Activated CD4-positive, alpha-beta T cell treated with anti-CD3 and anti-CD28 coated beads for 24 hours (primary cell): ENCODE data around the gene TMEM131L.
"Not testable (repeated sequence)": the region's sequence is repeated elsewhere in the genome, so short reads cannot be mapped to it uniquely, and the experiment has no call there.

Experiments
- DNase-seq, 2 donors: peaks; one replicate each; pipeline ENCODE4 v3.0.0-alpha.2; 2020; ENCODE audit warnings: low read depth in 2 of 2

Gene TMEM131L

DNA sequence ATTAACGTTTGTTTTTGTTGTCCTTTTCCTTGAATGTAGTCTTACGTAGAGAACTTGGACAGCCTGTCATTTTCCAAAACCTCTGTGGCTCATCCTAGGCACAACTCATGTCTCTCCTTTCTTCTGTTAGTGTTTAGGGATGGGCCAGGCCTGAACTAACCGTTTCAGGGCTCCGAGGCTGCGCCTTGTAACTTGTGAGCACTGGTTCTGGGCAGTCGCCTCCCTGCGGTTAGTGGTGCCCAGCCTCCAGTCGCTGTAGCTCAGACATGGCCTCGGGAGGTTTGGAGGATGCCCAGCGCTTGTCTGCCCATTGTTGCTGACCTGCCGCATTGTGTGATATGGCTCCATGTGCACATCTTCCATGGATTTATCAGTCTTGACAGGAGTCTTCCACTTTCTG is 32.8 kb downstream of the TMEM131L start:
- DNase-seq = no peak

DNA sequence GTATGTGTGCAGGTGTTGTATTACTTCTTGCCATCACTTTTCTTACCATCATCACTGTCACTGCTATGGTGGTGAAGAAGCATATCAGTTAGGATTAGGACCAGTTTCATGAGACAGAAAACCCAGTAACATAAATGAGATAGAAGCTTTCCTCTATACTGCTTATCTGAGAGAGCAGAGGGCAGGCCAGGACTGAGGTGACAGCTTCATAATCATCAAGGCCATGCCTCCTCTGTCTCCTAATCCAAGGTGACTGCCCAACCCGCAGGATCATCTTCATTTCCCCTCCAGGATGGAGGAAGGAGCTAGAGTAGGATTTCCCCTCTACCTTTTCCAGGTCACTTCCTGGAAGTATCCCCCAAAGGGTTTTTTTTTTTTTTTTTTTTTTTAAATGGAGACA is 35.4 kb downstream of the TMEM131L start:
- DNase-seq = no peak

DNA sequence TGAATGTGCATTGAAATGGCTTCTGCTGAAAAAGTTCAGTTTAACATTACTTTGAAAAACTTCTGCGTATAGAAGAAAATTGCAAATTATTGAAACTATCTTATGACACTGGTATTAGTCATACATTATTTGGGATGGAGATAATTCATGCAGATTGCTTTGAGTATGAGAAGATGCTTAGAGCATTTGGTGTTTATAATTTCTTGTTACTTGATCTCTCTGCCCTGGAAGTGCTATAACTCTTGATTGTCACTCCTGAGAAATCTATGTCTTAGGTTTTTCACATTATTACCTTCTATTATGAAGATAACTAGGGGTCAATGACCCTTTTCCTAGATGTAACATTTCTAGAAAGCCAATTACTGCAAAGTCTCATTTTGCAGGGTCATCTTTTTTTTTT is 36.4 kb downstream of the TMEM131L start:
- DNase-seq = no peak

DNA sequence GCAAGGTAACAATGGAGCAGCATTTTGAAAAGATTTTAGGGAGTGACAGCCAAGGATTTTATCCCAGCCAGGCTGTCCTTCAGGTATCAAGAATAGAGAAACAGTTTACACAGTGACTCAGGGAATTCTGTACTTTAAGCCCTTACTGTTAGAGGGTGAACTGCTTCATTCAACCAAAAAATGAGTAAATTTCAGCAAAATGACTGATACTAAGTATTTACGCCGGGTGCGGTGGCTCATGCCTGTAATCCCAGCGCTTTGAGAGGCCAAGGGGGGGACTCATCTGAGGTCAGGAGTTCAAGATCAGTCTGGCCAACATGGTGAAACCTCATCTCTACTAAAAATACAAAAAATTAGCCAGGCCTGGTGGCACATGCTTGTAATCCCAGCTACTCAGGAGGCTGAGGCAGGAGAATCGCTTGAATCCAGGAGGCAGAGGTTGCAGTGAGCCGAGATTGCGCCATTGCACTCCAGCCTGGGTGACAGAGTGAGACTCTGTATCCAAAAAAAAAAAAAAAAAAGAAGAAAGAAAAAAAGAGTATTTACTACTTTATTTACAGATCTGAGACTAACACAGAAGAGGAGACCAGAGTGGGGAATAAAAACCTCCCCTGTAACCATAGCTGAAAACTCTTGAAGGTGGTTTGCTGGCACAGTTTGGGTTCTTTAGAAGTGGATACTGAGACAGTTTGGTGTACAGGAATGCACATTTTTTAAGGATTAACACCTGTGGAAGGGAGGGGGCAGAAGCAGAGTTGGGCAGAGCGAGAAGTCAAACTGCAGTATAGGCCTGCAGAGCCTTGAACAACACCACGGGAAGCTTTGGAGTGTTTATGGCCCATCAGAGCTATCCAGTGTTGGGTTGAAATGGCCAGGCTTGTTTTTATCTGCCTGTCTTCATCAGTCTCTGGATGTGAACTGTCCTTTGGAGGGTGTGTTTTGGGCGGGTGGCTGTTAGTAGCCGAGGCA is 40.5 kb downstream of the TMEM131L start:
- no peak for DNase-seq

DNA sequence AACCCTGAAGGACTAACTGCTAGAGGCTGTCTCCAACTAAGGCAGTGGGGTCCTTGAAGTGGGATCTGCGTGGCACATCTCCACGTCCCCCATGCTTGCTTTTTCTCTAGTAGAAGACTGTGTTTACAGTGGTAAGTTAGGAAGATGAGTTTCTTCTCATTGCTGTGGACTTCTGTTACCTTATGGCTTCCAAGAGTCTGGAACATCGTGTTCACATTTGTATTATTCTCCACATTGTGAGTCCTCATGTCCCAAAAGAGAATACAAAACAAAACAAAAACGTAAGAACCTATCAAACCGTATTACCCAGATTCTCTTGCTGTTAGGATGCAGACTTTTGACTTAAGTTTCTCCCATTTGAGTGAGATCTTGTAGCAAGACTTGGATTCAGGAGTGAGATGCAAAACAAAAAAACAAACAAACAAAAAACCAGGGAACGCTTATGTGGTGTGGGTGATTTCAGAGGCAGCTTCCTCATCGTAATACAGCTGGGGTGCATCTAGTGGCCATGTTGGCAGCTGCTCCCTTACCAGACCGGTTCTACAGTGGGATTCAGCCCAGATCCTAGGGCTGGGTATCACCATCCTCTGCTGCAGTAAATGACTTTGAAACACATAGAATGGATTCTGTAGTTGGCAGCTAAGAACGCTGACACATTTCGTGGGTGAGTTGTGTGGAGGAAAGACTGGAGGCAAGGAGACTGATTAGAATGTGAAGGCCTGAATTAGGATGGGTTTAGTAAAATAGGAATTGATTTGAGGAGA is 41.3 kb downstream of the TMEM131L start:
- no peak for DNase-seq

DNA sequence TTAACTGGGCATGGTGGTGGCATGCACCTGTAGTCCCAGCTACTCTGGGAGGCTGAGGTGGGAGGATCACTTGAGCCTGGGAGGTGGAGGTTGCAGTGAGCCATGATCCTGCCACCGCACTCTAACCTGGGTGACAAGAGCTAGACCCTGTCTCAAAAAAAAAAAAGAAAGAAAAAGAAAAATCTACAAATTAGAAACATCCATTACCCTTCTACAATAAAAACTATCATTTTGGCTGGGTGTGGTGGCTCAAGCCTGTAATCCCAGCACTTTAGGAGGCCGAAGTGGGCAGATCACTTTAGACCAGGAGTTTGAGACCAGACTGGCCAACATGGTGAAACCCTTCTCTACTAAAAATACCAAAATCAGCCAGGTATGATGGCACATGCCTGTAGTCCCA is 43.1 kb downstream of the TMEM131L start:
- DNase-seq = not testable (repeated sequence)

DNA sequence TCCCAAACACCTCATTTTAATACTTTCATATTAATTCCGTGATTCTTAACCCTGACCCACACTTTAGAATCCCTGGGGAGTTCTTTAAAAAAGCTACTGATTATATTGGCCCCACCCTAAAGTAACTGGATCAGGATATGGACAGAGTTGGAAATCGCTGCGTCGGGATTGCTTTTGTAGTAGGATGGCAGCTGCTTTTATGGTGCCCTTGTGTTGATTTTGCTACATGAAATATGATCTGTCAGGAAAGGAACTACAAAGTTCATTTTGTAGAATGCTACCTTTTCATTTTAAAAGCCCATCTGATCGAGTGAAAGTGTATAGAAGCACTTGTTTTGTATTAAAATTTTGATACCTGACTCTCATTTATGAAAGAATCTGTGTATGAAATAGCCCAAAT is 43.6 kb downstream of the TMEM131L start:
- no peak for DNase-seq

DNA sequence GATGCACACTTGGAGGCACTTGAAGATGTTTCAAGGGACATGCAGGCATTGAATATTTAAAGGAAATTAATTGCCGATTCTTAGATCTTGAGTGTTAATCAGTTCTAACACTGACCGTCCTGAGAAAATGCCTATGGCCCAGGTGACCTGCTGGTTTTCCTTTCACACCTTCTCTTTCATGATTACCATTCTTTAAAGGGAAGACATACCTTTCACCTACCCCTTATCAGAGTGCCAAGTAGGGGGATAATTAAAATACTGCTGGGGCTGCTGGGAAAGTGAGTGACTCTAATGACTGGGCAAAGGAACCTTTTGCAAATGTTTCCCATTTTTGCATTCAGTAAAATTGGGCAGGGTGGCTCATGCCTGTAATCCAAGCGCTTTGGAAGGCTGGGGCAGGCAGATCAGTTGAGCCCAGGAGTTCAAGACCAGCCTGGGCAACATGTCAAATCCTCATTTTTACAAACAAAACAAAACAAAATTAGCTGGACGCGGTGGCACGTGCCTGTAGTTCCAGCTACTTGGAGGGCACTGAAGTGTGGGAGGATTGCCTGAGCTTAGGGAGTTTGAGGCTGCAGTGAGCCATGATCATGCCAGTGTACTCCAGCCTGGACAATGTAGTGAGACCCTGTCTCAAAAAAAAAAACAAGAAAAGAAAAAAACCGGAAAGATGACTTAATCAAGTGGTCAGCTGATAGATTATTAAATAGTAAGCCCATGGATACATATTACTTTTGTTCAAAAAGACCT is 44.3 kb downstream of the TMEM131L start:
- no peak for DNase-seq

DNA sequence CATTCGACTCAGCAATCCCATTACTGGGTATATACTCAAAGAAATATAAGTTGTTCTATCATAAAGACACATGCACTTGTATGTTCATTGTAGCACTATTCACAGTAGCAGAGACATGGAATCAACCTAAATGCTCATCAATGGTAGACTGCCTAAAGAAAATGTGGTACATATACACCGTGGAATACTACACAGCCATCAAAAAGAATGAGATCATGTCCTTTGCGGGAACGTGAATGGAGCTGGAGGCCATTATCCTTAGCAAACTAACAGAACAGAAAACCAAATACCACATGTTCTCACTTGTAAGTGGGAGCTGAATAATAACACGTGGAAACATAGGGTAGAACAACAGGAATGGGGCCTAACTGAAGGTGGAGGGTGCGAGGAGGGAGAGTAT is 44.9 kb downstream of the TMEM131L start:
- no peak for DNase-seq

DNA sequence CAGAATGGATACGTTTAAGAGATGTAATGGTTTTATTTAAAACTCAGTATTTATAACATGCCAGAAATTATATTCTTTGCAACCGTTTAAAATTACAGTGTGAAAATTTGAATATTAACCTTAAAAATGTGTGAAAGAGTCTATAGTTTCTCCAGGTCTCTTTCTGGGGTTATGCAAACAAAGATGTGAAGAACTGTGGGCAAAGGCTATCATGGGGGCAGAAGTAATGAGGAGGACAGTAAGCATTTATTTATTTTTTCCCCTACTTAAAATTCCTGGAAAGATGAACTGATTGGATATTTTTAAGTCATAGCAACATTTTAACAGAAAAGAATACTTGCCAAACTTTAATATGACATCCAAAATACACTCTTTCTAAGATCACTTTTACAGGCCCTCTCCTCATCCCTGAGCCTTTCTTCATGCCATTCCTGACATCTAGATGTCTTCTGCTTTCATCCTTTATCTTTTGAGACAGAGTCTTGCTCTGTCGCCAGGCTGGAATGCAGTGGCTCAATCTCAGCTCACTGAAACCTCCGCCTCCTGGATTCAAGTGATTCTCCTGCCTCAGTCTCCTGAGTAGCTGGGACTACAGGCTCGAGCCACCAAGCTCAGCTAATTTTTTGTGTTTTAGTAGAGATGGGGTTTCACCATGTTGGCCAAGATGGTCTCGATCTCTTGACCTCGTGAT is 46.1 kb downstream of the TMEM131L start:
- no peak for DNase-seq

DNA sequence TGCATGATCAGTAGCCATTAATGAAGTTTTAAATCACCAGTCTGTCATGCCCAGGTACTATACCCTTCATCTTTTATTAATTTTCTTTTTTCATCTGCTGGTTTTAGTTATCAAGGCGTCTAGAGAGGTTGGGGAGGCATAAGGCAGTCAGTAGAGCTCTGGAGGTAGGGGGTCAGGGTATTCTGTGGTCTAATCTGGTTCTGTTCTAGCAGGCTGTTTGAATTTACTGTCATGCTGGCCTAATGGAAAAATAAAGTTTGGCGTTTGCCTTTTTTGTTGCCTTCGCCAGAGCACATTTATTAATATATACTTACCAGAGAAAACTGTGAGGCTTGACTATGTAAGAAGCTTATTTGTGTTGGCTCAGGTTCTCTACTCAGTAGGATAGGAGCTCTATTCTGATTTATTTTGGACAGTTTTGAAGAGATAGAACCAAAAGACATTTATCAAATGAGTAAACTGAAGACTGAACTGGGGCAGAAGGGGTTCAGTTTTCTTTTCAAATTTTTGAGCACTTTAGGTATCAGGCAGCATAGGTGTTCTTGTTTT is 46.9 kb downstream of the TMEM131L start:
- DNase-seq = no peak

DNA sequence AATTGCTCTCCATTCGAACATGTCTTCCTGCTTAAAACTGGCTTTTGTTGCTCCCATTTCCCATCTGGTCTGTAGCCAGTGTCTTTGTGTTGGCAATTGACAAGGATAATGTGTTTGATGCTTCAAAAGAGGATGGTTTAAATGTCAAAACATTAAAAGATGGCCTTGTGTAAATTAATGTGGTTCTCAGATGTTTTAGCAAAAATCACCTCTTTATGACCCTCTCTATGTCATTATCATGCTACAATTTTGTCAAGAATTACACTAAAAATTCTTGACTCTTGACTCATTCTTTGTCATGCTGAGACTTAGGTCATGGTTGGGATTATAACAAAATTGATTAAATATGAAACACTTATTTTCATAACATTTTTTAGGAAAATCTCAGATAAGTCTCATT is 47.4 kb downstream of the TMEM131L start:
- DNase-seq = no peak

DNA sequence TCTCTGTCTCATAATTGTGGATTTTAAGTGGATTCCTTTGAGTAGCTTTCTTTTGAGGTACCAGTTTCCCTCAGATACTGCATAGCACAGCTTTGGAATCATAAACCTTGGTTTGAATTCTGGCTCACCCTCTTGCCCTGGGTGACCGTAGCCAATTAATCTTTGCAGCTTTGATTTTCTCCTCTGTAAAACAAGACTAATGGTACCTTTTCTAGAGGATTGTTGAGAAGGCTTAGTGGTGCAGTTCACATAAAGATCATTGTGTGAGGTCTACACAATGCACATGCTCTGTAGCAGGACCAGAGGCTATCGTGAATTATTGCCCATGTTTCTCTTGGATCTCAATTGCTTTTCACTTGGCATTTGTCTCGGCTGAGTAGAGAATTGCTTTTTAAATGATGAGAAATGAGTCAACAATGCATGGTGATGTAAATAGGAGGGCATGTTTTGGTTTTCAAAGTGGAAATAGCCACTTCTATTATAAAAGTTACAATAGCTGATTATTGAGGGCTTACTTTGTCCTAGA is 47.9 kb downstream of the TMEM131L start:
- DNase-seq = no peak

DNA sequence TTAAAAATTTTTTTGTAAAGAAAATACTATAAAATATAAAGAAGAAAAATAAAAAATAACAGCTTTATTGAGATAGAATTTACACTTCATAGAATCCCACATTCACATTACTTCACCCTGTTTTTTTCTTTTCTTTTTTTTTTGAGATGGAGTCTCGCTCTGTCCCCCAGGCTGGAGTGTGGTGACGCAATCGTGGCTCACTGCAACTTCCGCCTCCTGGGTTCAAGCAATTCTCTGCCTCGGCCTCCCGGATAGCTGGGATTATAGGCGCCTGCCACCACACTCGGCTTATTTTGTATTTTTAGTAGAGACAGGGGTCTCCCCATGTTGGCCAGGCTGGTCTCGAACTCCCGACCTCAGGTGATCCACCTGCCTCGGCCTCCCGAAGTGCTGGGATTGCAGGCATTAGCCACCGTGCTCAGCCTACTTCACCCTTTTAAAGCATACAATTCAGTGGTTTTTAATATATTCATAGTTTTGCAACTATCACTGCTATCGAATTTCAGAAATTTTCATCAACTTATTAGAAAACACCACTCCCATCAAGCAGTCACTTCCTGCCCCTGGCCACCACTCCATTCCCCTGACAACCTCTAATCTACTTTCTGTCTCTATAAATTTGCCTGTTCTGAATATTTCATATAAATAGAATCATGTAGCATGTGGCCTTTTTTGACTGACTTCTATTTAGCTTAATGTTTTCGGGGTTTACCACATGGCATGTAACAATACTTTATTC is 48.7 kb downstream of the TMEM131L start:
- no peak for DNase-seq

DNA sequence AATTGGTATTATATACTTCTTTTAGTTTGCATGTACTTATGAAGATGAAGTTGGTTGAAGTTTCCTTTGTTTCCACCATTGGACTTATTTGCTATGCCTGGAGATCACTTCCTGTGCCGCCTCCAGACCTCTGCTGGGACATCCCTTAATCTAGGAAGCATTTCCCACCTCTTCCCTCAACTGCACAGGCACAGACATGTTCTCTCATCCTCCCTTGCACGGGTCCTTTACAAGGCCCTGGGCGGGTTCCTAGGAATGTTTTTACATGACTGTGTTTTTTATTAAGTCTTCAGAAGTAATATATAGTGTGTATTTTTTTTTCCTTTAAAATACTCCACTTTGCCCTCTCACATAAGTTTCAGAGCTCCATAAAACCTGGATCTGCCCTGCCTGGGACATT is 51.0 kb downstream of the TMEM131L start:
- DNase-seq = no peak

DNA sequence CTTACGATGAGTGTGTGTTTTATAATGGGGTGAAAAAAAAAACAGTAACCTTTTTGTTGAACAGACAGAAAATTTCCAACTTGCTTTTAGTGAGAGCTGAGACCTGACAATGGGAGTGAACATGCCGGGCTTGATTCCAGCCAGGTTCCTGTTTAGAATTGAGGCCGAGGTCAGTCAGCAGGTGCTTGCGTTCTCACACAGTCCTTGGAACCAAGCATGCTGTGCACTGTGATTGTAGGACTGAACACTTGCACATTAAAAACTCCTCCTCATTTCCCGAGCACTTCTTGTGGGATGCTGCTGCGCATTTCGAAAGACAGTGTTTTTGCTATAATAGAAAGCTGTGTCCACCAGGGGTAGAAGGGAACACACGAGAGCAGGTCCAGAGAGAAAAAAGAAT is 51.8 kb downstream of the TMEM131L start:
- no peak for DNase-seq

DNA sequence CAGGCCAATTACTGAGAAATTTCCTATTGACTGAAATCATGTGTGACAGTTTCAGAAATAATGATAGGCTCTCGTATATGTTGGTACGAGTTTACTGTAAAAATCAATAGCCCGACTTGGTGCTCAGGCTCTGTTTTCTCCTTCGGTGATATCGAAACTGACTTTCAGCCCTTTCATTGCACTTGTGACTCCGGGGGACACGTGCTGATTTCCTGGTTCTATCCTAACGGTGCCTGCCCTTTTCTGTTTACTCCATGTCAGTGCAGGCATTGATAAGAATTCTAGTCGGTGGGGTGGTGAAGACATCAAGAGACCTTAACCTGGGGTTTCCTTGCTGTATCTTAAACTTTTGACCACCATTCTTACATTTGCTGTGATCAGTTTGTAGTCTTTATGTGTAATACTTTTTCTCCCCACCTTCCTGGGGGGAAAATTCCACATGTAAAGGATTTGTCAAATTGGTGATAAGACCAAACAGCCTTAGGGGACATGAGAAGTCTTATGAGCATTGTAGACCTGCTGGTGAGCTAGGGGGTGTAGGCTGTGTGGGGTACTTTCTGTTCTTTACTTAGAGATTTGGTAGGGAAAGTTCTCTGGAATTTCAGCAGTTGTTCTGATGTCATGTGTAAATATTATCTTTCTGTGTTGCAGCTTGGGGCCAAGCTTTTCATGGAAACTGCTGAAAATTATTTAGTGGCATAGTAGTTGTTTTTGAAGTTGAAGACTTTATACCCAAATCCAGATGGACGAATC is 52.7 kb downstream of the TMEM131L start:
- DNase-seq = no peak

DNA sequence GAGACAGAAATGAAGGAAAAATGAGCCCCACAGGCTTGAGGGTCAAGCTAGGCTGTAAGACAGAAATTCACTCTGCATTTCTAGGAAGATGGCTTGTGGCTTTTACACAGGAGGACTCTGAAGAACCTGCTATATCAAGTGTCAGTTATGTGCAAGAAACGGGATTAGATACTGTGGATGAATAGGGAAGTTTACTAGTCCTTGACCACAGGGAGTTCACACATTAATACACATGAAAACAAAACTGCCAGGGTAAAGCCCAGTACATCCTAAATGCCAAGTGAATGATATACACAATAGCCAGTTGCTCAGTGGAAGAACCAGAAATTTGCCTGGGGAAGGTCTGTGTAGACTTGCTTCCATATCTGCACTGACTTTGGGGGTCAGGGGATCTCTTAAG is 53.5 kb downstream of the TMEM131L start:
- DNase-seq = no peak

DNA sequence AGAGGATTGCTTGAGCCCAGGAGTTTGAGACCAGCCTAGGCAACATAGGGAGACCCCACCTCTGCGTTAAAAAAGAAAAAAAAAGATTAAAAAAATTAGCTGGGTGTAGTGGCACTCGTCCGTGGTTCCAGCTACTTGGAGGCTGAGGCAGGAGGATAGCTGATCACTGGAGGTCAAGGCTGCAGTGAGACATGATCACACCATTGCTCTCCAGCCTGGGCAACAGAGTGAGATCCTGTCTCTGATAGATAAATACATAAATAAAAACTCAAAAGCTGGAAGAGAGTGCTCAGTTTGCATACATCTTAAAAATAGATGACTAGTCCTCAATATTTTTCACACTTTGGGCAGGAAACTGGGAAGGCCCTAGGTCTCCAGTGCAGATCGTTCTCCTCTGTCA is 54.1 kb downstream of the TMEM131L start:
- DNase-seq = no peak
